K562 (cell line): ENCODE measurements around the gene TYROBP. TPM values are rescaled to one million over a fixed set of nuclear protein-coding genes. Genes with fewer than 3 reads are reported as not detected.

Source experiments
- ATAC-seq: fragments of 200-7000 bp; cut with Tn5 transposase; 3 replicates; pipeline ENCODE4 v1.9.1; 2020; ENCODE audit warnings: moderate library complexity
- BruUV-seq: library from RNA; stranded (reverse); fragments of 400-500 nt; replicated peaks from 2 replicates; lab custom pipeline; 2021; lab: Mats Ljungman, UMichigan
- CTCF ChIA-PET: fragments of 300-600 bp; formaldehyde crosslinking; extraction: SDS; loops from one replicate; lab custom pipeline; 2021; ENCODE audit warnings: low intra/inter-chr PET ratio; lab: Yijun Ruan, JAX
- POLR2A ChIA-PET: fragments of 300-600, 350-650 bp; sonication (Branson Sonifier 250); formaldehyde crosslinking; extraction: SDS; loops from one replicate; lab custom pipeline; 2021; ENCODE audit warnings: antibody characterized with exemption, inconsistent platforms; lab: Yijun Ruan, JAX
- DNase-seq, 4 experiments: peaks; one replicate each; pipeline versions ENCODE4 v3.0.0 to v3.0.0-alpha.2; 2011 to 2018; ENCODE audit warnings: low spot score in 3 of 4, mixed read lengths in 3 of 4; ENCODE audit errors: extremely low read depth in 1 of 4
- FAIRE-seq: peaks from 2 replicates; lab custom pipeline; 2011; peaks lifted over from hg19 to GRCh38; lab: Jason Lieb, UNC
- H2AFZ ChIP-seq: 2 replicates; pipeline ENCODE4 v1.6.0; 2011; ENCODE audit warnings: low read depth, low read length, control low read depth, inconsistent platforms
- H3K27ac ChIP-seq: fragments of 200-600 bp; 3 replicates; pipeline ENCODE4 v1.8.0; 2011; ENCODE audit warnings: low read depth, mild to moderate bottlenecking, control low read depth, inconsistent platforms, low read length, moderate library complexity, mixed read lengths; ENCODE audit errors: extremely low read depth
- H3K27me3 ChIP-seq, 2 experiments: fragments of 300-600 bp in 1 of 2; 2 replicates in 1 of 2; 3 replicates in 1 of 2; pipeline versions ENCODE4 v1.6.0 to v1.8.0; 2011; ENCODE audit warnings: inconsistent platforms in 2 of 2, low read length in 2 of 2, mild to moderate bottlenecking in 1 of 2, mixed read lengths in 1 of 2, moderate library complexity in 1 of 2; ENCODE audit not compliant: control insufficient read depth in 2 of 2, insufficient read depth in 2 of 2
- H3K36me3 ChIP-seq: fragments of 300-600 bp; 3 replicates; pipeline ENCODE4 v1.8.0; 2011; ENCODE audit warnings: mild to moderate bottlenecking, low read length, inconsistent platforms; ENCODE audit not compliant: control insufficient read depth, insufficient read depth
- H3K4me1 ChIP-seq, 2 experiments: fragments of 200-600 bp in 1 of 2; replicated peaks in 1 of 2; 2 replicates in 1 of 2; 3 replicates in 1 of 2; pipeline versions ENCODE4 v1.5.1 to v1.8.0; 2011; ENCODE audit warnings: inconsistent platforms in 2 of 2, low read length in 2 of 2, mild to moderate bottlenecking in 1 of 2, mixed read lengths in 1 of 2, moderate library complexity in 1 of 2; ENCODE audit not compliant: control insufficient read depth in 2 of 2, insufficient read depth in 2 of 2
- H3K4me2 ChIP-seq: 2 replicates; pipeline ENCODE4 v1.6.1; 2011; ENCODE audit warnings: low read length, control low read depth, inconsistent platforms, mixed read lengths; ENCODE audit not compliant: insufficient read depth
- H3K4me3 ChIP-seq: fragments of 200-600 bp; sonication (generic), shearing (Covaris generic); 2 replicates; pipeline ENCODE4 v1.5.1; 2016; ENCODE audit warnings: control low read depth, inconsistent platforms
- H3K79me2 ChIP-seq: fragments of 200-600 bp; 3 replicates; pipeline ENCODE4 v1.8.0; 2011; ENCODE audit warnings: low read length, inconsistent platforms; ENCODE audit not compliant: control insufficient read depth, insufficient read depth
- H3K9ac ChIP-seq, 2 experiments: 2 replicates each; pipeline versions ENCODE4 v1.6.0 to v1.6.1; 2011; ENCODE audit warnings: low read depth in 2 of 2, low read length in 2 of 2, control low read depth in 1 of 2, inconsistent platforms in 1 of 2, mild to moderate bottlenecking in 1 of 2, mixed read lengths in 1 of 2; ENCODE audit not compliant: insufficient read depth in 1 of 2
- H3K9me1 ChIP-seq: one replicate; pipeline ENCODE4 v1.6.0; 2011; ENCODE audit warnings: inconsistent platforms, mild to moderate bottlenecking, low read length, moderate library complexity; ENCODE audit not compliant: control insufficient read depth, insufficient read depth
- H3K9me3 ChIP-seq: replicated peaks from 2 replicates; pipeline ENCODE4 v1.5.1; 2011; ENCODE audit warnings: low read depth, low read length, inconsistent platforms; ENCODE audit not compliant: control insufficient read depth, insufficient read depth
- H4K20me1 ChIP-seq: replicated peaks from 2 replicates; pipeline ENCODE4 v1.6.1; 2011; ENCODE audit warnings: low read length, inconsistent platforms, mixed read lengths; ENCODE audit not compliant: control insufficient read depth, insufficient read depth
- AFF4 ChIP-seq: sonication (generic); formaldehyde crosslinking; IDR thresholded peaks from 2 replicates; pipeline ENCODE4 v1.8.0; 2023; ENCODE audit warnings: mild to moderate bottlenecking, missing genetic modification reagents
- ARHGAP35 ChIP-seq: fragments of 450-650 bp; IDR thresholded peaks from 2 replicates; pipeline ENCODE4 v1.6.1; 2018; ENCODE audit not compliant: partially characterized antibody
- ARID2 ChIP-seq: fragments of 450-650 bp; IDR thresholded peaks from 2 replicates; pipeline ENCODE4 v1.6.1; 2017; ENCODE audit warnings: antibody characterized with exemption, mild to moderate bottlenecking
- CTBP1 ChIP-seq: fragments of 450-650 bp; IDR thresholded peaks from 2 replicates; pipeline ENCODE4 v1.6.1; 2016; ENCODE audit warnings: borderline replicate concordance
- E2F8 ChIP-seq: fragments of 450-650 bp; IDR thresholded peaks from 2 replicates; pipeline ENCODE4 v1.7.1; 2018; ENCODE audit warnings: mild to moderate bottlenecking, low read depth; ENCODE audit not compliant: partially characterized antibody
- HMBOX1 ChIP-seq: sonication (generic); IDR thresholded peaks from 2 replicates; pipeline ENCODE4 v1.6.1; 2016
- KAT7 ChIP-seq: sonication (generic); formaldehyde crosslinking; IDR thresholded peaks from 2 replicates; pipeline ENCODE4 v1.8.0; 2022; ENCODE audit warnings: missing genetic modification reagents, mild to moderate bottlenecking, borderline replicate concordance
- LCOR ChIP-seq: sonication (generic); formaldehyde crosslinking; IDR thresholded peaks from 2 replicates; pipeline ENCODE4 v1.8.0; 2022; ENCODE audit warnings: mild to moderate bottlenecking, missing genetic modification reagents
- NBN ChIP-seq: fragments of 450-650 bp; IDR thresholded peaks from 2 replicates; pipeline ENCODE4 v1.6.1; 2016; ENCODE audit warnings: low read depth, mild to moderate bottlenecking
- NEUROD1 ChIP-seq: fragments of 150-350 bp; IDR thresholded peaks from 2 replicates; pipeline ENCODE4 v1.6.1; 2014; ENCODE audit warnings: borderline replicate concordance, low read length, low read depth; ENCODE audit not compliant: partially characterized antibody
- STAG1 ChIP-seq: sonication (generic); formaldehyde crosslinking; IDR thresholded peaks from 2 replicates; pipeline ENCODE4 v1.5.0; 2020; ENCODE audit warnings: missing genetic modification reagents, borderline replicate concordance
- ZBTB34 ChIP-seq: fragments of 250-450 bp; sonication (Bioruptor Pico); IDR thresholded peaks from 2 replicates; pipeline ENCODE4 v1.8.0; 2021; ENCODE audit warnings: mild to moderate bottlenecking, moderate library complexity
- ZNF707 ChIP-seq: fragments of 250-450 bp; sonication (Bioruptor Pico); conservative IDR thresholded peaks from 2 replicates; pipeline ENCODE4 v1.8.0; 2022; ENCODE audit warnings: inconsistent platforms, mild to moderate bottlenecking, moderate library complexity
- WGBS: fragments of 100-300 bp; shearing (Covaris generic); methylation state at CpG from one replicate; pipeline ENCODE4 v1.1.6; 2016; ENCODE audit warnings: low coverage, mixed read lengths; ENCODE audit not compliant: insufficient coverage; ENCODE audit errors: missing lambda C conversion rate; 5-methylcytosine and 5-hydroxymethylcytosine counted together
- in situ Hi-C: fragments of 300-500 bp; cut with MboI; formaldehyde crosslinking; loops from 4 replicates; pipeline ENCODE4 v1.15.0; 2018; ENCODE audit warnings: inconsistent platforms, mixed read lengths
- intact Hi-C: fragments of 100-400 bp; cut with micrococcal nuclease; formaldehyde crosslinking; loops from 2 replicates; pipeline ENCODE4 v1.14.2; 2022
- polyA plus RNA-seq, 8 experiments: library from polyadenylated mRNA; depleted of rRNA in 4 of 8; stranded (reverse) in 5 of 8; unstranded in 3 of 8; fragments of >200 nt; fragmentation: Nextera tagmentation in 2 of 8; fragmentation: Illumina TruSeq in 1 of 8; extraction: Ambion mirVana in 2 of 8; extraction: Trizol in 1 of 8; gene quantifications; 2 replicates each; pipeline versions ENCODE4 v1.2.1 to v1.2.3, GENCODE V29; 2011 to 2014; ENCODE audit warnings: inconsistent platforms in 1 of 8, missing spikeins in 1 of 8
- total RNA-seq, 7 experiments: library from RNA; depleted of rRNA in 6 of 7; stranded (reverse); fragments of >200 nt in 6 of 7; fragmentation: Illumina TruSeq in 2 of 7; extraction: Trizol in 2 of 7; gene quantifications; 2 replicates each; pipeline versions ENCODE4 v1.2.1 to v1.2.3, GENCODE V29; 2011 to 2021; ENCODE audit warnings: low replicate concordance in 1 of 7

TYROBP gene
- total and polyA plus RNA-seq, 9 of the 15 experiments (the other 6 are each of a cell fraction or from before 2014, with no cell fraction given) = 0.72 to 8.2 (median 2.4) TPM

- WGBS = 24% methylated on average over 30 of the region's 32 CpGs
- ATAC-seq = no peak
- Histone ChIP-seq H3K9me1 (no peaks in the 10 kb centered on the region), H2AFZ (no peak overlapping the region), H3K4me3 (no peak overlapping the region), H3K27me3 (peaks cover 13 to 32% of the 10 kb centered on the region in 2 experiments; a peak in 4 of 5 replicates), H3K4me1 (peaks cover 13 to 35% of the 10 kb centered on the region in 2 experiments), H3K4me2 (no peak overlapping the region), H3K79me2 (no peaks in the 10 kb centered on the region), H3K9ac (no peak overlapping the region), H3K27ac (no peak overlapping the region), H3K36me3 (no peaks in the 10 kb centered on the region), H3K9me3 (no peaks in the 10 kb centered on the region), H4K20me1 (peaks cover 13% of the 10 kb centered on the region; the same call in 1 of the 2 replicates)
- ChIA-PET CTCF (no interaction called here), POLR2A (interaction anchor here (0.6 kb wide), 3 partner anchors 127 to 233 kb away, joined by 3 read pairs; no protein-coding TSS in a partner anchor)
- in situ Hi-C loops (no loop called here), intact Hi-C loops (no loop called here)
- FAIRE-seq = no peak
- no TSS peak for BruUV-seq
- DNase-seq = no peak
- no peak for TF ChIP-seq CTBP1
- TF ChIP-seq NBN = no peak
- no peak for TF ChIP-seq ARID2
- TF ChIP-seq E2F8 = no peak
- TF ChIP-seq STAG1 (CRISPR knock-in tag) = no peak
- no peak for TF ChIP-seq ZNF707 (CRISPR knock-in tag)
- no peak for TF ChIP-seq AFF4 (CRISPR knock-in tag)
- TF ChIP-seq ZBTB34 (CRISPR knock-in tag) = no peak
- TF ChIP-seq NEUROD1 = no peak
- TF ChIP-seq LCOR (CRISPR knock-in tag) = no peak
- TF ChIP-seq HMBOX1 = no peak
- no peak for TF ChIP-seq ARHGAP35
- no peak for TF ChIP-seq KAT7 (CRISPR knock-in tag)
These were observed 33.6 kb downstream of the TYROBP start for GRCh38 chr19:35874392-35874930.
